ENCODE measurements around the gene KCNG2. TPM values are rescaled to one million over a fixed set of nuclear protein-coding genes. Genes with fewer than 3 reads are reported as not detected.

KCNG2 gene
- total and polyA plus RNA-seq, 2 of the 8 experiments (the other 6 are each of a cell fraction or from before 2014, with no cell fraction given): 0.19 to 0.74 TPM

DNA sequence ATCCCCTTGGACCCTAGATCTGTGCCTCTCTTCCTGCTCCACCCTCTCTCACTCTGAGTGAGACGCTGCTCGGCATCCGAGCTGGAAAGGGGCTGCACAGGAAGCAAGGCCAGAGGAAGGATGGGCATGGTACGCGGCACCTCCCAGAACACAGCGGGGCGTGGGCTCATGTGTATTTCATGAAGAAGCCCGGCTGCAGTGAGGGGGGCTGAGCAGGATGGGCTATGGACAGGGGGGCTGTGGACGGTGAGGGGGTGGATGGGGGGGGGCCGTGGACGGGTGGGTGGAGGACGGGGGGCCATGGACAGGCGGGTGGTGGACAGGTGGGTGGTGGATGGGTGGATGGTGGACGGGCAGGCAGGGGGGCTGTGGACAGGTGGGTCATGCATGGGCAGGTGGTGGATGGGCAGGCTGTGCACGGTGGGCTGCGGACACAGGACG is 125.3 kb downstream of the KCNG2 start:
- H2BK20ac ChIP-seq (ENCODE audit: low read length): no peak overlapping the region
- no peaks in the 10 kb centered on the region; the same call in 1 of the 2 replicates for H3K79me1 ChIP-seq (ENCODE audit: low read depth, low read length)
- no peaks in the 10 kb centered on the region; a peak in 1 of 4 replicates for H3K9me3 ChIP-seq (ENCODE audit: insufficient read depth in 2 of 2, low read depth in 1 of 2, low read length in 1 of 2)
- no peak overlapping the region for H3K27ac ChIP-seq (ENCODE audit: low read depth, low read length)
- H3K4me3 ChIP-seq (ENCODE audit: extremely low read depth in 1 of 4, insufficient read depth in 2 of 4, low read depth in 3 of 4, low read length in 4 of 4): no peak overlapping the region
- no peaks in the 10 kb centered on the region; a peak in 1 of 4 replicates for H3K79me2 ChIP-seq (ENCODE audit: control insufficient read depth in 1 of 2, insufficient read depth in 2 of 2, low read length in 2 of 2)
- H3K4me2 ChIP-seq (ENCODE audit: insufficient read depth in 1 of 2, low read depth in 2 of 2, low read length in 2 of 2): no peak overlapping the region
- H3K23ac ChIP-seq (ENCODE audit: insufficient read length): no peak overlapping the region
- POLR2A ChIA-PET (ENCODE audit: partially characterized antibody): no interaction called here
- CTCF ChIA-PET (ENCODE audit: partially characterized antibody): no interaction called here
- H4K5ac ChIP-seq (ENCODE audit: insufficient read length, low read depth, low read length): no peak overlapping the region
- H3K36me3 ChIP-seq (ENCODE audit: control insufficient read depth in 2 of 4, insufficient read depth in 4 of 4, low read length in 3 of 4): no peaks in the 10 kb centered on the region
- H3K27me3 ChIP-seq (replicated peaks in 1 of 4; ENCODE audit: control insufficient read depth in 3 of 4, extremely low read depth in 1 of 4, insufficient read depth in 3 of 4, low read length in 3 of 4): no peaks in the 10 kb centered on the region
- no peak overlapping the region for H3K9ac ChIP-seq (replicated peaks in 1 of 4; ENCODE audit: extremely low read depth in 1 of 4, low read depth in 3 of 4, low read length in 3 of 4)
- TF ChIP-seq TEAD4 (IDR thresholded peaks at IDR 0.05; ENCODE audit: low read depth, low read length) (no peak), CHD1 (IDR thresholded peaks at IDR 0.05; ENCODE audit: low read depth, low read length) (no peak), CBX8 (IDR thresholded peaks at IDR 0.05; ENCODE audit: borderline replicate concordance, low read depth, low read length) (no peak), BACH1 (IDR thresholded peaks at IDR 0.05; ENCODE audit: low read length) (no peak), TBP (IDR thresholded peaks at IDR 0.05; ENCODE audit: low read depth, low read length) (no peak), HDAC6 (IDR thresholded peaks at IDR 0.05; ENCODE audit: low read depth, low read length) (no peak)
- TF ChIP-seq, protein P1, sequence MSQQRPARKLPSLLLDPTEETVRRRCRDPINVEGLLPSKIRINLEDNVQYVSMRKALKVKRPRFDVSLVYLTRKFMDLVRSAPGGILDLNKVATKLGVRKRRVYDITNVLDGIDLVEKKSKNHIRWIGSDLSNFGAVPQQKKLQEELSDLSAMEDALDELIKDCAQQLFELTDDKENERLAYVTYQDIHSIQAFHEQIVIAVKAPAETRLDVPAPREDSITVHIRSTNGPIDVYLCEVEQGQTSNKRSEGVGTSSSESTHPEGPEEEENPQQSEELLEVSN (IDR thresholded peaks at IDR 0.05): no peak
- TF ChIP-seq, protein P2, sequence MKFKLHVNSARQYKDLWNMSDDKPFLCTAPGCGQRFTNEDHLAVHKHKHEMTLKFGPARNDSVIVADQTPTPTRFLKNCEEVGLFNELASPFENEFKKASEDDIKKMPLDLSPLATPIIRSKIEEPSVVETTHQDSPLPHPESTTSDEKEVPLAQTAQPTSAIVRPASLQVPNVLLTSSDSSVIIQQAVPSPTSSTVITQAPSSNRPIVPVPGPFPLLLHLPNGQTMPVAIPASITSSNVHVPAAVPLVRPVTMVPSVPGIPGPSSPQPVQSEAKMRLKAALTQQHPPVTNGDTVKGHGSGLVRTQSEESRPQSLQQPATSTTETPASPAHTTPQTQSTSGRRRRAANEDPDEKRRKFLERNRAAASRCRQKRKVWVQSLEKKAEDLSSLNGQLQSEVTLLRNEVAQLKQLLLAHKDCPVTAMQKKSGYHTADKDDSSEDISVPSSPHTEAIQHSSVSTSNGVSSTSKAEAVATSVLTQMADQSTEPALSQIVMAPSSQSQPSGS (IDR thresholded peaks at IDR 0.05; ENCODE audit: low read length): no peak
- H3K18ac ChIP-seq (ENCODE audit: extremely low read depth, low read length): no peak overlapping the region
- H4K20me1 ChIP-seq (replicated peaks in 1 of 2; ENCODE audit: control insufficient read depth in 1 of 2, insufficient read depth in 2 of 2, low read length in 2 of 2): peaks cover 0 to 5% of the 10 kb centered on the region in 2 experiments
- H3K4me1 ChIP-seq (replicated peaks in 1 of 4; ENCODE audit: control insufficient read depth in 3 of 4, insufficient read depth in 4 of 4, low read length in 3 of 4): no peaks in the 10 kb centered on the region; a peak in 2 of 7 replicates
- no peak overlapping the region for H2BK12ac ChIP-seq (ENCODE audit: low read depth, low read length)
- DNase-seq (ENCODE audit: low read depth in 1 of 2, low spot score in 2 of 2) (no peak), FAIRE-seq (no peak)
- H3K23me2 ChIP-seq (ENCODE audit: low read depth, low read length): 0 out of 2 replicates have a peak, but pooled peaks cover 2% of the 10 kb centered on the region
- H2AK5ac ChIP-seq (ENCODE audit: low read depth, low read length): no peak overlapping the region
- H2AFZ ChIP-seq (ENCODE audit: low read length): no peak overlapping the region
- H3K4ac ChIP-seq (replicated peaks; ENCODE audit: insufficient read length, low read depth, low read length): no peak overlapping the region
- WGBS, 2 experiments (ENCODE audit: extremely low coverage in 1 of 2, insufficient coverage in 1 of 2, insufficient read length in 1 of 2, insufficient replicate concordance in 2 of 2, low coverage in 1 of 2, low lambda C conversion rate in 2 of 2, missing lambda C conversion rate in 1 of 2): 73% methylated on average over 11 of the region's 17 CpGs; no CpG with 5 or more reads in 1 of the 2 experiments
- no peak overlapping the region for H4K91ac ChIP-seq (replicated peaks; ENCODE audit: insufficient read length, low read length)
- no peak overlapping the region for H2BK15ac ChIP-seq (ENCODE audit: low read length)
- H4K8ac ChIP-seq (ENCODE audit: extremely low read depth, insufficient read depth, low read length): no peak overlapping the region
- H2BK5ac ChIP-seq (ENCODE audit: low read depth, low read length): no peak overlapping the region
- no peak overlapping the region for H3K14ac ChIP-seq (ENCODE audit: insufficient read length)
- H2BK120ac ChIP-seq (replicated peaks; ENCODE audit: low read depth, low read length): no peak overlapping the region
- no peak overlapping the region for H3K56ac ChIP-seq (replicated peaks; ENCODE audit: insufficient read length, low read depth, low read length)

All from H1 (cell line).